ENCODE results near the gene USP24. TPM values are rescaled to one million over a fixed set of nuclear protein-coding genes. Genes with fewer than 3 reads are reported as not detected.

Gene USP24
- total RNA-seq, 1 experiment from 2014 or later, result 40.9 TPM

- TF ChIP-seq ZNF423 (CRISPR knock-in tag; IDR thresholded peaks at IDR 0.05), result no peak
- TF ChIP-seq ZNF281 (CRISPR knock-in tag; IDR thresholded peaks at IDR 0.05), result no peak
- no peak for TF ChIP-seq NFE2L1 (CRISPR knock-in tag; IDR thresholded peaks at IDR 0.05)
- TF ChIP-seq ZNF416 (CRISPR knock-in tag; IDR thresholded peaks at IDR 0.05), result no peak
These were observed 46.0 kb downstream of the USP24 start (continued) for GRCh38 chr1:55169126-55169525.

GRCh38 chr1:55168353-55168752, 46.8 kb downstream of the USP24 start:
- Mint-ChIP-seq H3K4me1 (peaks cover 46% of the 10 kb centered on the region), H3K27ac (peak overlapping the region; percentile 75), H3K27me3 (ENCODE audit: low read depth) (no peaks in the 10 kb centered on the region), H3K36me3 (peaks cover 5% of the 10 kb centered on the region; the same call in 1 of the 2 replicates), H3K9me3 (no peaks in the 10 kb centered on the region), H3K4me3 (no peak overlapping the region)
- ATAC-seq (peak; percentile 89), DNase-seq (ENCODE audit: low spot score) (peak; percentile 24)
- CTCF ChIA-PET, result interaction anchor here (0.8 kb wide), 1 partner anchor 25 kb away, joined by 6 read pairs; no protein-coding TSS in a partner anchor
- TF ChIP-seq TEAD1 (CRISPR knock-in tag; IDR thresholded peaks at IDR 0.05) (no peak), MYBL2 (CRISPR knock-in tag; IDR thresholded peaks at IDR 0.05) (no peak), ATF1 (CRISPR knock-in tag; IDR thresholded peaks at IDR 0.05) (no peak), ZNF232 (CRISPR knock-in tag; IDR thresholded peaks at IDR 0.05) (no peak), ZNF396 (CRISPR knock-in tag; IDR thresholded peaks at IDR 0.05; ENCODE audit: borderline replicate concordance) (no peak), AFF4 (CRISPR knock-in tag; IDR thresholded peaks at IDR 0.05; ENCODE audit: borderline replicate concordance) (no peak), EMX1 (CRISPR knock-in tag; IDR thresholded peaks at IDR 0.05) (no peak), JUN (CRISPR knock-in tag; IDR thresholded peaks at IDR 0.05) (no peak), STAT6 (CRISPR knock-in tag; conservative IDR thresholded peaks at IDR 0.05; ENCODE audit: low read depth) (no peak)
- POLR2A ChIA-PET, result no interaction called here

- Mint-ChIP-seq H3K9me3 (no peaks in the 10 kb centered on the region), H3K27me3 (ENCODE audit: low read depth) (no peaks in the 10 kb centered on the region), H3K27ac (peak overlapping the region; percentile 86; the same call in 1 of the 2 replicates), H3K4me1 (peaks cover 43% of the 10 kb centered on the region), H3K4me3 (0 out of 2 replicates have a peak overlapping the region, but pooled peaks have one; percentile 10), H3K36me3 (peaks cover 5% of the 10 kb centered on the region; the same call in 1 of the 2 replicates)
- ChIA-PET CTCF (interaction anchor here (1.6 kb wide), 1 partner anchor 24 kb away, joined by 8 read pairs; no protein-coding TSS in a partner anchor), POLR2A (no interaction called here)
- no peak for TF ChIP-seq NR1H2 (CRISPR knock-in tag; IDR thresholded peaks at IDR 0.05)
- TF ChIP-seq MAX (CRISPR knock-in tag; IDR thresholded peaks at IDR 0.05), result no peak
- TF ChIP-seq RORB (CRISPR knock-in tag; IDR thresholded peaks at IDR 0.05), result no peak
- no peak for TF ChIP-seq TP53 (CRISPR knock-in tag; IDR thresholded peaks at IDR 0.05)
- no peak for TF ChIP-seq JUN (CRISPR knock-in tag; IDR thresholded peaks at IDR 0.05)
- DNase-seq (ENCODE audit: low spot score) (no peak), ATAC-seq (no peak)
These were observed 47.8 kb downstream of the USP24 start for GRCh38 chr1:55167224-55167871.
